ENCODE measurements around the gene CYP2C18. TPM values are rescaled to one million over a fixed set of nuclear protein-coding genes. Genes with fewer than 3 reads are reported as not detected.
A peak's percentile ranks its signal among the peaks of the same experiment; 100 is the strongest.
"Not testable (repeated sequence)": the region's sequence is repeated elsewhere in the genome, so short reads cannot be mapped to it uniquely, and the experiment has no call there.

Gene CYP2C18
- under 0.01 TPM for total RNA-seq

DNA sequence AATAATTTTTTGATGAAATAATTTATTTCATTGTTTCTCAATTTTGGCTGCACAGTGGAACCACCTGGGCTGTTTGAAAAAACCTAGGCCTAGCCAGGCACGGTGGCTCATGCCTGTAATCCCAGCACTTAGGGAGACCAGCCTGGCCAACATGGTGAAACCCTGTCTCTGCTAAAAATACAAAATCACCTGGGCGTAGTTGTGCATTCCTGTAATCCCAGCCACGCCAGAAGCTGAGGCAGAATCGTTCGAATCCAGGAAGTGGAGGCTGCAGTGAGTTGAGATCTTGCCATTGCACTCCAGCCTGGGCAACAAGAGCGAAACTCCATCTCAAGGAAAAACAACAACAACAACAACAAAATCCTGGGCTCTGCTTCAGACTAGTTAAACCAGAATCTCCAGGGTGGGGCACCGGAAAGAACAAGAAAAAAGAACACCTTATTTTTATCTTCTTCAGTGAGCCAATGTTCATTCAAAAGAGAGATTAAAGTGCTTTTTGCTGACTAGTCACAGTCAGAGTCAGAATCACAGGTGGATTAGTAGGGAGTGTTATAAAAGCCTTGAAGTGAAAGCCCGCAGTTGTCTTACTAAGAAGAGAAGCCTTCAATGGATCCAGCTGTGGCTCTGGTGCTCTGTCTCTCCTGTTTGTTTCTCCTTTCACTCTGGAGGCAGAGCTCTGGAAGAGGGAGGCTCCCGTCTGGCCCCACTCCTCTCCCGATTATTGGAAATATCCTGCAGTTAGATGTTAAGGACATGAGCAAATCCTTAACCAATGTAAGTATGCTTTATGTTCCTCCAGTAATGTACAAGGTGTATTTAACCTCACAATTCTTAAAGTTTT is at the start of gene CYP2C18:
TSS of gene CYP2C18 (plus strand) at position 516 of the 841 bp plus-strand sequence. CDS start at position 607, 91 bp downstream.
- no peak for DNase-seq (ENCODE audit: low read depth in 2 of 3, low spot score in 2 of 3)

DNA sequence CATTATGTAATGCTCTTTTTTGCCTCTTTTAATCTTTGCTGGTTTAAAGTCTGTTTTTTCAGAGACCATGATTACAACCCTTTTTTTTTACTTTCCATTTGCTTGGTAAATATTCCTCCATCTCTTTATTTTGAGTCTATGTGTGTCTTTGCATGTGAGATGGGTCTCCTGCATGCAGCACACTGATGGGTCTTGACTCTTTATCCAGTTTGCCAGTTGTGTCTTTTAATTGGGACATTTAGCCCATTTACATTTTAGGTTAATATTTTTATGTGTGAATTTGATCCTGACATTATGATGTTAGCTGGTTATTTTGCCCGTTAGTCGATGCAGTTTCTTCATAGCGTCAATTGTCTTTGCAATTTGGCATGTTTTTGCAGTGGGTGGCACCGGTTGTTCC is 45.4 kb upstream of the CYP2C18 start:
- peak in 1 of 3 donors; percentile 21 for DNase-seq (ENCODE audit: low read depth in 2 of 3, low spot score in 2 of 3)

DNA sequence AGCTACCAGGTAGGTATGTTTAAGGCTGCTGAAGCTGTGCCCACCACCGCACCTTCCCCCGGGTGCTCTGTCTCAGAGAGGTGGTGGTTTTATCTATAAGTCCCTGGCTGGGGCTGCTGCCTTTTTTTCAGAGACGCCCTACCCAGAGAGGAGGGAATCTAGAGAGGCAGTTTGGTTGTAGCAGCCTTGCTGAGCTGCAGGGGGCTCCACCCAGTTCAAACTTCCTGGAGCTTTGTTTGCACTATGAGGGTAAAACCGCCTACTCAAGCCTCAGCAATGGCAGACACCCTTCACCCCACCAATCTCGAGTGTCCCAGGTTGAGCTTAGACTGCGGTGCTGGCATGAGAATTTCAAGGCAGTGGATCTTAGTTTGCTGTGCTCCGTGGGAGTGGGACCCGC is 43.6 kb upstream of the CYP2C18 start:
- no peak for DNase-seq (ENCODE audit: low read depth in 2 of 3, low spot score in 2 of 3)

DNA sequence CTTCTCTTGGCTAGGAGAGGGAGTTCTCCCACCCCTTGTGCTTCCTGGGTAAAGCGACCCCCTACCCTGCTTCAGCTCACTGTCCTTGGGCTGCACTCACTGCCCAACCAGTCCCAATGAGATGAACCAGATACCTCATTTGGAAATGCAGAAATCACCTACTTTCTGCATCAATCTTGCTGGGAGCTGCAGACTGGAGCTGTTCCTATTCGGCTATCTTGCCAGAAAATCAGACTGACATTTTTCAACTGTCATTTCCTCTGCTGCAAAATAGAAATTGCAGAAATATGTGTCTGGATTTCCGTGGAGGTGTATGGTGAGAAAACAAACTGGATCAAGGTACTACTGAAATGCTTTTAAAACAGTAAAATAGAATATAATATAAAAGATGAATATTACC is 43.0 kb upstream of the CYP2C18 start:
- no peak for DNase-seq (ENCODE audit: low read depth in 2 of 3, low spot score in 2 of 3)

DNA sequence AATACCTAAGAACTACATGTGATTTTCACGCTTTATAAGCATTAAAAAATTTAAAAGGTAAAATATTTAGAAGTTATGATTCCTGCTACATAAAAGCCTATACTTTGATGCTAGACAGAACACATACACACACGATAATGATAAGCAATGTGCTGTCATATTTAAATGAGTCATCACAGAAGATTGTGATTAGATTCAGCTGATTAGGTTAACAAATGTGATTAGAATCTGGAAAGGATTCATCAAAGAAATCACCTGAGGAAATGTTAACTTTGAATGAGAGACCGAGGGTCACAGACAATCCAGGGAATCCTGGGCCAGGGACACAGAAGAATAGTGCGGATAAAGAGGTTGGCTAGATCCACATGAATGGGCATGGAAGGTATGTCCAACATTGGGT is 42.0 kb upstream of the CYP2C18 start:
- DNase-seq (ENCODE audit: low read depth in 2 of 3, low spot score in 2 of 3), result no peak

DNA sequence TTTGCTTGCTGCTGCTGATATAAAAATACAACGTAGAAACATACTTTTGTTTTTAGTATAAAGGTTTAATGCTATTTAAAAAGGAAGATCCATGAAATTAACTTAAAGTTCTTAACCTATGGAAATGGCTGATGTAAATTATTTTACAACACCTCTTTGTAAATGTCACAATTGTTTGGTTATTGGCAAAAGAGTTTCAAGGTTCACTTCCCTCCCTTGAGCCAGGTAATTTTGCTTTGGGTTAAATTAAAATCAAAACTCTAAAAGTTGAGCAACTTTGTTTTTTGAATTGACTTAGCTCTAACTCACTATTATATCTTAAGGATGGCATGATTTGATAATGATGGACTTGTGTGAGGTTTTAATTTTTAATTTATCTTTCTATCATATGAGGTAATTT is 39.2 kb upstream of the CYP2C18 start:
- no peak for DNase-seq (ENCODE audit: low read depth in 2 of 3, low spot score in 2 of 3)

DNA sequence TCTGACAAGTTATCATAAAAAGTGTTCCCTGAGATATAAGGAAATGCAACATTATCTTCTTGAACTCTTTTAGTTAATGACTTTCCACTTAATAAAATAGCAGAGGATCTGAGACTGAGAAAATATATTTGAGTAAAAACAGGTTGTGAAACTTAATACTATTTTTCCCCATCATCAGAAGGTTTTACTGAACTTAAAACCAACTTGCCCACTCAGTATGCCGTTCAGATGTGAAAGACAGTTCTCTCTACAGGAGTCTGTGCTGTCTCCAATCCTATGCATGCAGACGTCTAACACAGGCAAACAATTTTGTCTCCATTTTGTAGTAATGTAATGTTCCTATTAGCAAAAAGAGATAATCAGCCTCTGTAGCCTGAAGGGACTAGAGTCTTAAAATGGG is 38.2 kb upstream of the CYP2C18 start:
- DNase-seq (ENCODE audit: low read depth in 2 of 3, low spot score in 2 of 3), result no peak

DNA sequence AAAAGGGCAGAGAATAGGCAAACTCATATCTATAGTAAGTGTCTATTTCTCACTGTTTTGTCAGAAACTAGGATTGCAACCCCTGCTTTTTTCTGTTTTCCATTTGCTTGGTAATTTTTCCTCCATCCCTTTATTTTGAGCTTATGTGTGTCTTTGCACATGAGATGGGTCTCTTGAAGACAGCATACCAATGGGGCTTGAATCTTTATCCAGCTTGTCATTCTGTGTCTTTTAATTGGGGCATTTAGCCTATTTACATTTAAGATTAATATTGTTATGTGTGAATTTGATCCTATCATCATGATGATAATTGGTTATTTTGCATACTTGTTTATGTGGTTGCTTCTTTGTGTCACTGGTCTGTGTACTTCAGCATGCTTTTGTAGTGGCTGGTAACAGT is 28.3 kb upstream of the CYP2C18 start:
- DNase-seq (ENCODE audit: low read depth in 2 of 3, low spot score in 2 of 3), result not testable (repeated sequence)

DNA sequence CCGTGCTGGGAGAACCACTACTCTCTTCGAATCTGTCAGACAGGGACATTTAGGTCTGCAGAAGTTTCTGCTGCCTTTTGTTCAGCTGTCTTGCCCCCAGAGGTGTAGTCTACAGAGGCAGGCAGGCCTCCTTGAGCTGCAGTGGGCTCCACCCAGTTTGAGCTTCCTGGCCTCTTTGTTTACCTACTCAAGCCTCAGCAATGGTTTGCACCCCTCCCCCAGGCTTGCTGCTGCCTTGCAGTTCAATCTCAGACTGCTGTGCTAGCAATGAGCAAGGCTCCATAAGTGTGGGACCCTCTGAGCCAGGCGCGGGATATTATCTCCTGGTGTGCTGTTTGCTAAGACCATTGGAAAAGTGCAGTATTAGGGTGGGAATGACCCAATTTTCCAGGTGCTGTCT is 20.5 kb upstream of the CYP2C18 start:
- DNase-seq (ENCODE audit: low read depth in 2 of 3, low spot score in 2 of 3), result not testable (repeated sequence)

DNA sequence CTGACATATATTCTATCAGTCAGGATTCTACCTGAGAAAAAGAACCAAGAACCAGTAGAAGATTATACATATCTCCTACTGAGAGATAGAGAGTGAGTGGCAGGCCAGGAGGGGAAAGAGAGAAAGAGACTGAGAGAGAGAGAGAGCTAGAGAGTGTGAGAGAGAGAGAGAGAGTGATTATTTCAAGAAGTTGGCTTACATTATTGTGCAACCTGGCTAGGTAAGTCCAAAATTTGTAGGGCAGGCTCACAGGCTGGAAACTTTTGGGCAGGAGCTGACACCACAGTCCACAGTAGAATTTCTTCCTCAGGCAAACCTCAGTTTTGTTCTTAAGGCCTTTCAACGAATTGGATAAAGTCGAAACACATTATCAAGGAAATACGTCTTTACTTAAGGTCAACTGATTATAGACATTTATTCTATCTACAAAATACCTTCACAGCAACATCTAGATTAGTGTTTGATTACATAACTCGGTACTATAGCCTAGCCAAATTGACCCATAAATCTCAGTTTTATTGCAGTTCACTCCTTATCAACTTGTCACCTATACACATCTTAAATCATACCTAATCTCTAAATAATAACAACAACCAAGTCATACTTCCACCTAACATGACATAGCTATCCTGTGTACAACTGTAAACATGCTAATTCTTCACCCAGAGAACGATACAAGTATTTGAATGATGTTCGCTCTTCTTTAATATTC is 17.0 kb upstream of the CYP2C18 start:
- DNase-seq (ENCODE audit: low read depth in 2 of 3, low spot score in 2 of 3), result no peak

DNA sequence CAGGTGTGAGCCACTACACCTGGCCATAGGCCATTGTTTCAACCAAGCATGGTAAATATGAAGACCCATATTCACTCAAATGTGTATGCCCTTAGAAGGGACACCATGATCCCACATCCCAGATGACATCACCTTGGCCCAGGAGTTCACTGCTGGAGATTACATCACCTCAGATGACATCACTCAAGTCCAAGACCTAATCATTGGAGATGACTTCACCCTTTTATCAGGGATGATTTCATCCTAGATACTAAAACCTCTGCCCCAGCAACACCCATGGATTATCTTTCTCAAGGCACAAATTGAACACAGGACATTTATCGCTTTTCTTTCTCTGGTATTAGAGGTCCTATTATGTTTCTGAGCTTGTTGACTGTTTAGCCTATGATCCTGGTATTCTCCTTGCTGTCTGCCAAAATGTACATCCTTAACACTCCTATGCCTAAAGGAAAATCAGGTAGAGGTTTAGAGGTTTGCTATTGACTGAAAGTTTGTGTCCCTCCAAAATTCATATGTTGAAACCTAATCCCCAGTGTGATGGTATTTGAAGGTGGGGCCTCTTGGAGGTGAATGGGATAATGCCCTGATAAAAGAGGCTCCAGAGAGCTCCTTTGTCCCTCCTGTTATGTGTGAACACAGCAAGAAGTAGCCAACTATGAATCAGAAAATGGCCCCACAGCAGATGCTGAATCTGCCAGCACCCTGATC is 9.8 kb upstream of the CYP2C18 start:
- no peak for DNase-seq (ENCODE audit: low read depth in 2 of 3, low spot score in 2 of 3)

DNA sequence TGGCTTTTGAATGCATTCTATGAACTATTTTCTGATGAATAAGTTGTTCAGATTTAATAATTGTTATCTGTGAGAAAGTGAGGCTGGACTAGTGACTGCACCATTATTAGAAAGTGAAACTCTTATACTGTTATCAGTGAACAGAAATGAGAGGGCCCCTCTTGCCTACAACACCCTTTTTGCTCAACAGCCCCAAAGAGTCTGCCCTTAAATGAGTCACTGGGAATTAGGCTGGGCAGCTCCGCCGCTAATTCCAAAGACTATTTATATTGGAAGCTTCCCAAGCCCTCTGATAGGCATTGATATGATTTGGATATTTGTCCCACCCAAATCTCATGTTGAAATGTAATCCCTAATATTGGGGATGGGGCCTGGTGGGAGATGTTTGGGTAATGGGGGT is 7.0 kb upstream of the CYP2C18 start:
- DNase-seq (ENCODE audit: low read depth in 2 of 3, low spot score in 2 of 3), result no peak

DNA sequence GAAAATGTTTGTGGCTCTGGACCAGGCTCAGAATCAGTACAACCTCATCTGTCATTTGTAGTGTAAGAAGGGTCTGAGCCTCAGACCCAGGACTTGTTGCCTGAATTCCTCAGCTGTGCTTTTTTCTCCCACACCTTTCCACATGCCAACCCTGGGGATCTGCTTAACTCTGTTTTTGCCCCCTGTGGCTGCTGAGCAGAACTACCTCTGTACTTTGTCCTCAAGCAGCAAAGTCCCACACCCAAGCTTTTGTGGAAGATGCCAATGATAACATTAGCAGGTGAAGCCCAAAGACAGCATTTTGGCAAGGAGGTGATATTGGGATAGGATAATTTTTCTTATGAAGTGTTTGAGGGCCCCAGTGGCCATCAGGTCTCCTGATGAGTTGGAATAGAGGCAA is 5.8 kb upstream of the CYP2C18 start:
- DNase-seq (ENCODE audit: low read depth in 2 of 3, low spot score in 2 of 3), result no peak

DNA sequence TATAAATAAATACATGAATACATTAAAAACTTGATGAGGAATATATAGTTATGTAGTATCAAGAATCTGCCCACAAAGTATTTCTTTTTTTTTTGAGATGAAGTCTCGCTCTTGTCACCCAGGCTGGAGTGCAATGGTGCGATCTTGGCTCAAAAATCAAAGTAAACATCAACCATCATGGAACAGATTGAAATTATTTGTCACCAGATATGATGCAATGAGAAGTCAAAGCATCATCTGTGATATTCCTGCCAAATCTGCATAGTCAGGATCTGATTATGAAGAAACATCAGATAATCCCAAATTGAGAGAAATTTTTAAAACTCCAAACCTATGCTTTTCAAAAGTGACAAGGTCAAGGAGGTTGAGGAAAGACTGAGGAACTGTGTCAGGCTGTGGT is 5.1 kb upstream of the CYP2C18 start:
- DNase-seq (ENCODE audit: low read depth in 2 of 3, low spot score in 2 of 3), result no peak

DNA sequence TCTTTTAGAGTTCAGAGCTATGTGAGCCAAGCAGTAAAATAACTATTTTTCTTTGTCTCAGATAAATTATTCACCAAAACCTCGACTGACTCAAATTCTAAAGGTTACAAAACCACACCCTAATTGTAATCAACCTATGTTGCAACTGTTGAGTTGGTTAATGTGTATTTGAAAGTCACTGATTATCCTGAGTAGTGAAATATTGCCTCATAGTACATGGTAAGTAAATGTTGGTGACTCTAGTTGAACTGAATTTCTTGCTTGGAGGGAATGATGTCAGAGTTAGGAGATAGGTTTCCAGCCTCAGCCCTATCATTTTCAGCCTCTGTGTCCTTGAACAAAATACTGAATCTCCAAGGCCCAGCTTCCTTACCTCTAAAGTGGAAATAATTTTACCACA is 3.0 kb upstream of the CYP2C18 start:
- no peak for DNase-seq (ENCODE audit: low read depth in 2 of 3, low spot score in 2 of 3)

DNA sequence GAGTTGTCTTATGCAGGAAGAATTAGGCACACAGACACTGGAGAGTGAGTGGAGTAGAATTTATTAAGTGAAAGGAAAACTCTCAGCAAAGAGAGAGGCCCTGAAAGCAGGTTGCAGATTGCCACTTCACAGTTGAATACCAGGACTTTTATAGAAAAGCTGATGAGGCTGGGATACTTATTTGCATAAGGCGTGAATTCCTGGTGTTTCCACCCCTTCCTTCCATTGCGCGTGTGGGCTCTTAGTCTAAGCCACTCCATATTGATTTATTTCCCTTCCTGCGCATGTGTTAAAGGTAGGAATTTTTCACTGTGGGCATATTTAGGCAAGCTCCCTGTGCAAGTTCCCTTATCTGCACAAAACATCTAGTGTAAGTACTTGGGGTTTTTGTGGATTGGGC is 893 bp upstream of the CYP2C18 start:
- DNase-seq (ENCODE audit: low read depth in 2 of 3, low spot score in 2 of 3), result not testable (repeated sequence)

DNA sequence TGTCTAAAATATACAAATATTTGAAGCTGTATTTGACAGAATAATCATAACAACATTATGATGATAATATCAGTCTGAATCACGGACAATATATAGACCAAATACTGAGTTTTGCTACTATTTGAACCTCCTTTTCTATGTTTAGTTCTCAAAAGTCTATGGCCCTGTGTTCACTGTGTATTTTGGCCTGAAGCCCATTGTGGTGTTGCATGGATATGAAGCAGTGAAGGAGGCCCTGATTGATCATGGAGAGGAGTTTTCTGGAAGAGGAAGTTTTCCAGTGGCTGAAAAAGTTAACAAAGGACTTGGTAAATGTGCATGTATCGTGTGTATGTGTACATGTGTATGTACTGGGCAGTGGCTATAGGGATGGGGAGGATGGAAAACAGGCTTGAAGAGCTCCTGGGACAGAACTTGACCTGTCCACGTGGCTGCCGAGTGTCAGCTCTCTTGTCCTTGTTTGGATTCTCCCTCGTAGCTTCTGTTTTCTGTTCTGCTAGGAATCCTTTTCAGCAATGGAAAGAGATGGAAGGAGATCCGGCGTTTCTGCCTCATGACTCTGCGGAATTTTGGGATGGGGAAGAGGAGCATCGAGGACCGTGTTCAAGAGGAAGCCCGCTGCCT is 4.2 kb downstream of the CYP2C18 start:
- DNase-seq (ENCODE audit: low read depth in 2 of 3, low spot score in 2 of 3), result no peak

DNA sequence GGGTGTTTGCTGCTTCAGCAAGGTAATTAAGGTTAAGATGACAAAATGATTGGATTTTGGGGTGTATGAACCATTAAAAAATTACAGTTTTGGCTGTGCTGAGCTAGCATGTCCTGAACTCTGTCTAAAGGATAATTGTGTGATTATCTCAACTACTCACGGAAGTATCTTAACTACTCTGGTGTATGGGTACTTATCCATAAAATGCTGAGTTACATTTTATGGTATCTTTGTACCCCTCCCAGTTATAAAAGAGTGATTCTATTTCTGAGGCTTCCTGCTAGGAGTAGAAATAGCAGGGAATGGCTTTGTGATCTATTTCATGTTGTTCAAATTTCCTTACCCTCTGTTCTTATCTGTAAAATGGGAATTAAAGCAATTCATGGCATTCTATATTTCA is 22.6 kb downstream of the CYP2C18 start:
- no peak for DNase-seq (ENCODE audit: low read depth in 2 of 3, low spot score in 2 of 3)

DNA sequence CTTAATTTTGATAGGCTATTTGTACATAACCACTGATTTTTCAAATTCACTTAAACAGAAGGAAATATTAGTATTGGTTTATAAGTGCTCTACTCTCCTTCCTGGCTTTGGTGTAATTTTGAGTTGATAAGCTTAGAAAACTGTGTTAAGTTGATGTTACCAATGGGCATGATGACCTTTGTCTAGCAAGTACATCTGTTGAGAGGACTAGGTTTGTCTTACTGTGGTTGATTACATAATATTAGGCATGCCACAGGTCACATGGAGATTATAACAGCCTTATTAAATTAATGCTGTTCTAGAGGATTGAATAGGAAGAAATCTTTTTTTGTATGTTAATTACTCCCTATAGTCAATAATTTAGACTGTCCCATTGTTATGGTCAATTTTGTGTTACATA is 27.0 kb downstream of the CYP2C18 start:
- no peak for DNase-seq (ENCODE audit: low read depth in 2 of 3, low spot score in 2 of 3)

DNA sequence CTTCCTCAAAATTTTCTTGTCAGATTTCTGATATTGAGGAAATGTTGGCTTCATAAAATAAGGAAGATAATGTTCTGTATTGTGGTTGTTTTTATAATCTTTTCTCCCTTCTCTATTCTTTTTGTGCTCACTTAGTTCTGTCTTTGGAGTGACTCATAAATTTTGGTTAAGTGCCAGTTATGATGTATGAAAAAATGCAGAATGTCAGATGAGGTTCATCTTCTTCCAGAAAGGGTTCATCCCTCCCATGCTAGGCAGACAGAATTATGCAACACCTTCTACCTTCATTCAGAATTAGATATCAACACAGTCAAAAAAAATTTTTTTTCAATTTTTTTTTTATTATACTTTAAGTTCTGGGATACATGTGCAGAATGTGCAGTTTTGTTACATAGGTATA is 42.3 kb downstream of the CYP2C18 start:
- DNase-seq (ENCODE audit: low read depth in 2 of 3, low spot score in 2 of 3), result peak in 1 of 3 donors; percentile 5

DNA sequence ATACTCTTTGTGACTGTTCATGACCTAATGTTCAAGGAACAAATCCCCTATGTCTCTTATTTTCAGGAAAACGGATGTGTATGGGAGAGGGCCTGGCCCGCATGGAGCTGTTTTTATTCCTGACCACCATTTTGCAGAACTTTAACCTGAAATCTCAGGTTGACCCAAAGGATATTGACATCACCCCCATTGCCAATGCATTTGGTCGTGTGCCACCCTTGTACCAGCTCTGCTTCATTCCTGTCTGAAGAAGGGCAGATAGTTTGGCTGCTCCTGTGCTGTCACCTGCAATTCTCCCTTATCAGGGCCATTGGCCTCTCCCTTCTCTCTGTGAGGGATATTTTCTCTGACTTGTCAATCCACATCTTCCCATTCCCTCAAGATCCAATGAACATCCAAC is 51.7 kb downstream of the CYP2C18 start:
- no peak for DNase-seq (ENCODE audit: low read depth in 2 of 3, low spot score in 2 of 3)

Data from hematopoietic multipotent progenitor cell (in vitro differentiated cells).